Islet precursor cell (in vitro differentiated cells): ENCODE results near the gene NT5C3B.
A peak's percentile ranks its signal among the peaks of the same experiment; 100 is the strongest.

Source experiments
- DNase-seq: peaks from one replicate; pipeline ENCODE4 v3.0.0-alpha.2; 2018

Gene NT5C3B

DNA sequence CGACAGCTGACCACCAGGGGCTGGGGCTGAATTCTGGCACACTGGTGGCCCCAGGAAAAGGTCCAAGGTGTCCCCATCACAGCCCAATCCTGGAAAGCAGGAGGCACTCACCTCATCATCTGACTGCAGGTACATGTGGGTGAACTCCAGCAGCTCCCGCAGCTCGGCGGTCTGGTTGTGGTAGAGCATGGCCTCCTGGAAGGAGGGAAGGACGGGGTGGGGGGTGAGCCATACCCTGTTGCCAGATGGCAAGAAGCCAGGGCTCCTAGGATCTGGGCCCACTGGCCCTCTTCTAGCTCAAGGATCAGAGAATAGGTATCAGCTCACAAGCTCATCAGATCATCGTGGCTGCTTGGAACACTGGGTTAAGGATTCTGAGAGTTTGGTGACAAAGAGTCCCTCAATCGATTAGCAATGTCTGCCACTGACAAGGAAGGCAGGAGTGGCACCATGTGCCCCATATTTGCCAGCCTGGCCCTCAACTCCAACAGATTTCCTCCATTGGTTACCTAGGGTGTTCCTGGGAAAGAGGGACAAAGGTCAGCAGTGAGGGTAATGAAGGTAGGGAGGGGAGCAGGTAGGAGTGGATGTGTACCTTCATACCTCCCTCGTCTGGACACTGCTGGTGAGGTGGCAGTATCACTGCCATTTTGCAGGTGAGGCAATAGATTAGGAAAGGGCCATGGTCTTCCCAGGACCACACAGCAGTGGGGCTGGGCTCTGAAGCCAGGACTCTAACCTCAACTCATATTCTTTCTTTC lies 29.2 kb downstream of the NT5C3B start:
- DNase-seq = no peak

- peak; percentile 64 for DNase-seq
Measured at GRCh38 chr17:41803049-41804020, 32.7 kb downstream of the NT5C3B start.

- DNase-seq = peak; percentile 94
Measured at GRCh38 chr17:41801374-41802271, 34.4 kb downstream of the NT5C3B start.

DNA sequence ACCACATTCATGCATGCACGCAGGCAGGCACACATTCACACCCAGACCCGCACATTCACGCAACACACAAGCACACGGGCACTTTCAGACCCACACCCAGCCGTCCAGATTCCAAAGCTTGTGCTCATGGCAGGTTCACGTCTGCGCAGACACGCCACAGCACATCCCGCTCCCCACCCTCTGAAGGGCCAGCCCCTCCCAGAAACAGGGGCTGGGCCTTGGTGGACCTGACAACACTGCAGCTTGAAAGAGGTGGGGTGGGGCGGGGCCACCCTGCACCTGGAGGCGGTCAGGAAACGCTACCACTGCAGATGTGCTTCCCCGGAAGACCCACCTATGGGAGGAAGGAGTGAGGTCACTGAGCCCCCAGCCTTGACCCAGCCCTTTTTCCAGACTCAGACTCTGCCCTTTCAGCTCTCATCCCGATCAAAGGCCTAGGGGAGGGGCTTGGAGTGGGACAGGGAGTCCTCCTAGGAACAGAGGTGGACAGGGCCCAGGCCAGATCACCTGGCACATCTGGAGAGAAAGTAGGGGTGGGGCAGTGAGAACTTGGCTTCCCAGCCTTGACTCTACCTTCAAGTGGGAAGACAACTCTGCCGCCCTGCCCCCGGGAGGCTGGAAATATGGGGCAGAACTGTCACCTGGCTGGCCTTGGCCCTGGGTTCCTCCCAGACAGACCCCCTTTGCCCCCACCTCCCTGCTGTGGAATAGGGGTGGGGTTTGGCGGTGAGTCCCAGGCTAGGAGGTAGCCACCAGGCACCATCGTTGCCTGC lies 35.2 kb downstream of the NT5C3B start:
- DNase-seq = peak; percentile 100

DNA sequence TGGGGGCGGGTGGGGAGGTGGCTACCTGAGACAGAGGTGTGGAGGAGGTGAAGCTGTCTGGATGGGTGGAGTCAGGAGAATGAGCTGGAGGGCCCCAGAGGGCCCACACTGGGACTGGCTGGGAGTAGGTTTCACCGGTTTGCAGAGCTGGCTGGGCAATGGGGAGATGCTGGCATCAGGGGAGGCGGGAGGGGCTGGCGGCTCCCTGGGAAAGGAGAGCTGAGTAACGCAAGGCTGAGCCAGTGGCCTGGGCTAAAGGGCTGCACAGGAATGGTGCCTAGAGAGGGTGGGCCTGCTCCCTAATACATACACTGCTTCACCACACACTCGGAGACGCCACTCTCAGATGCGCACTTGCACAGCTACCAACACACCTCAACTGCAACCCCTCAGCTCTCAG lies 36.7 kb downstream of the NT5C3B start:
- peak; percentile 82 for DNase-seq

- no peak for DNase-seq
Measured at GRCh38 chr17:41797377-41797776, 38.7 kb downstream of the NT5C3B start.

DNA sequence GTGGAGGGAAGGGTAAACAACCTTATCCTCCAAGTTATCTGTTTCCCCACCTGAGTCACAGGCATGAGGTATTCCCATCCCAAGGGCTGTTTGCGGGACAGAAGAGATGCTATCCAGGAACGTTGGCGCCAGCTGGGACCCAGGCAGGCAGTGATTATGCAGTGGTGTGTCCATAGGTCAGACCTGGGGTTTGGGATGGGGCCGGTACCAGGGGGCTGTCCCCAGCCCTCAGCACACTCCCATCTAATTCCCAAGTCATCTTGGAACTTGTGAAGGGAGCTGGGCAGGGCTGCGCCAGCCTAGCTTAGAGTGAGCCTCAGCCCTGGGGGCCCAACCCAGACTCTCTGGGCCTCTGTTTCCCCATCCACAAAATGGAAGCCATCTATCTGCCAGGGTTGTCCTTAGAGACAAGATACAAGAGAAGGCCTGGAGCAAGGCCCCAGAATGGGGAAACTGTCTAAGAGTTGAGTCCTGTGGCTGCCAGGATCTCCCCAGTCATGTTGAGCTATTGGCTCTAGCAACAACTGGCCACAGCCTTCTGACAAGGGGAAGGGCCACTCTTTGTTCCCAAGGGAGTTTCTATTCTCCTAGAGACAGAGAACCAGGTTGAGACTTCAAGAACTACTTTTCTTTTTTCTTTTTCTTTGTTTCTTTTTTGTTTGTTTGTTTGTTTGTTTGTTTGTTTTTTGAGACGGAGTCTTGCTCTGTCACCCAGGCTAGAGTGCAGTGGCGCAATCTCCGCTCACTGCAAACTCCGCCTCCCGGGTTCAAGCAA lies 39.7 kb downstream of the NT5C3B start:
- peak; percentile 93 for DNase-seq

- no peak for DNase-seq
Measured at GRCh38 chr17:41794540-41794975, 41.5 kb downstream of the NT5C3B start.

- peak; percentile 96 for DNase-seq
Measured at GRCh38 chr17:41793784-41794539, 42.1 kb downstream of the NT5C3B start.

GRCh38 chr17:41792845-41793783 lies 42.9 kb downstream of the NT5C3B start:
- peak; percentile 99 for DNase-seq

- no peak for DNase-seq
Measured at GRCh38 chr17:41787021-41787418, 49.0 kb downstream of the NT5C3B start.

- peak; percentile 100 for DNase-seq
Measured at GRCh38 chr17:41786227-41787020, 49.6 kb downstream of the NT5C3B start, which contains the start of gene JUP. Gene JUP (minus strand): TSS chr17:41786711. CDS start chr17:41771854, 14,857 bp downstream.

DNA sequence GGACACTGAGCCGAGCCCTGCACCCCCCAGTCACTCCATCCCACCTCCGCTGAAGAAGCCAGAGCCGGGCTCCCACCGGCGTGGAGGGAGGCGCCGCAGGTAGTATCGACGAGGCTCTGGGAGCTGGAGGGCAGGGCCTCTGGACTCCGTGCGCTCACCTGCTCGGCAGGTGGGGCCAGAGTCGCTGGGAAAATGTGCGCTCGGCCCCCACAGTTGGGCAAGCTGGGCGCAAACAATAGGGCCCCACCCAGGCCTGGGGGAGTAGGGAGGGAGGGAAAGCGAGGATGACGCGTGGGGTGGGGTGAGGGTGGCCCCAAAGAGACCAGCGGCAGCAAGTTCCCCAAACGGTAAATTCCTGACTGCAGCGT lies 50.2 kb downstream of the NT5C3B start:
- peak; percentile 83 for DNase-seq

GRCh38 chr17:41785091-41785858 lies 50.8 kb downstream of the NT5C3B start:
- peak; percentile 97 for DNase-seq

DNA sequence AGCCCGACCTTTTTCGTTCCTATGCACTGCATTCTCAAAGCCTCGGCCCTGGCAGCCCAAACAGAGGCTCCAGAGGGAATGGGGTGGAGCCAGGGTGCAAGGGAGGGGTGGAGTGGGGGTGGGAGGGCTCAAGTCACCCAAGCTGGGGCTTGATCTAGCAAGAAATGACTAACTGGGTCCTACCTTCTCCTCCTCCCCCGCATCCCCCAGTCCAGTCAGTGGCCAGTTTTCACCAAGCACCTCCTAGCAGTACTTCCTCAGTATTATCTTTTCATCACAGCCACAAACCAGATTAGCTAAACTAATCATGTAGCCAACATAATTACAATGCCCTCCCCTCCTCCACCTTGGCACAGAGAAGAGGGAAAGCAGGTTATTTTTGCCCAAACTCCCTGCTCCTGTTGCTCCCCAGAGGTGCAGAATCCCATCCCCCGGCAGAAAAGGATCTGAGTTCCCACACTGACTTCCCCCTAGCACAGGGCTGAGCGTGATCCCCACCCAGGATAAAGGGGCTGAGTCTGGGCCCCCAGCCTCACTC lies 51.8 kb downstream of the NT5C3B start:
- DNase-seq = peak; percentile 92

- DNase-seq = no peak
Measured at GRCh38 chr17:41782142-41782541, 53.9 kb downstream of the NT5C3B start.
